Fibroblast of gingiva (primary cell): ENCODE measurements around the gene FGF3.

ENCODE experiments used
- DNase-seq: peaks from one replicate; pipeline ENCODE4 v3.0.0-alpha.2; 2011; ENCODE audit warnings: low read depth

The FGF3 gene

GRCh38 chr11:69843529-69843921 is 24.3 kb upstream of the FGF3 start:
- DNase-seq = no peak

GRCh38 chr11:69842746-69843528 is 23.7 kb upstream of the FGF3 start:
- DNase-seq = no peak

- DNase-seq = no peak
Observed at GRCh38 chr11:69841859-69842698, 22.9 kb upstream of the FGF3 start.

GRCh38 chr11:69841170-69841858 is 22.1 kb upstream of the FGF3 start:
- no peak for DNase-seq

- DNase-seq = no peak
Observed at GRCh38 chr11:69840371-69841169, 21.4 kb upstream of the FGF3 start.

GRCh38 chr11:69839516-69839915 is 20.3 kb upstream of the FGF3 start:
- no peak for DNase-seq

GRCh38 chr11:69837791-69838190 is 18.6 kb upstream of the FGF3 start:
- no peak for DNase-seq

GRCh38 chr11:69836401-69836800 is 17.2 kb upstream of the FGF3 start:
- no peak for DNase-seq

GRCh38 chr11:69834811-69835800 is 15.9 kb upstream of the FGF3 start:
- no peak for DNase-seq

- DNase-seq = no peak
Observed at GRCh38 chr11:69834251-69834650, 15.0 kb upstream of the FGF3 start.

- DNase-seq = no peak
Observed at GRCh38 chr11:69832561-69833413, 13.6 kb upstream of the FGF3 start.

GRCh38 chr11:69831985-69832384 is 12.8 kb upstream of the FGF3 start:
- DNase-seq = no peak

GRCh38 chr11:69830086-69830485 is 10.9 kb upstream of the FGF3 start:
- no peak for DNase-seq

GRCh38 chr11:69828971-69829344 is 9.7 kb upstream of the FGF3 start:
- DNase-seq = no peak

- no peak for DNase-seq
Observed at GRCh38 chr11:69828276-69828970, 9.2 kb upstream of the FGF3 start.

- DNase-seq = no peak
Observed at GRCh38 chr11:69826773-69827172, 7.6 kb upstream of the FGF3 start.

GRCh38 chr11:69825941-69826340 is 6.7 kb upstream of the FGF3 start:
- DNase-seq = no peak

- DNase-seq = no peak
Observed at GRCh38 chr11:69825037-69825834, 6.0 kb upstream of the FGF3 start.
